Stromal cell of bone marrow (primary cell): ENCODE measurements around the gene ANXA9.

Experiments used
- DNase-seq: peaks from one replicate; pipeline ENCODE4 v3.0.0-alpha.2; 2012; ENCODE audit warnings: low read depth

Gene ANXA9

GRCh38 chr1:150974580-150975478 is 7.3 kb upstream of the ANXA9 start, which contains the start of gene CERS2:
Gene CERS2, minus strand, starts transcription at chr1:150974835. Its CDS starts 5,745 bp downstream, at chr1:150969090.
- peak; percentile 76 for DNase-seq

GRCh38 chr1:150976401-150976821 is 5.7 kb upstream of the ANXA9 start:
- no peak for DNase-seq

GRCh38 chr1:150976879-150977694 is 5.0 kb upstream of the ANXA9 start:
- no peak for DNase-seq

GRCh38 chr1:150979092-150980056 is 2.7 kb upstream of the ANXA9 start:
- DNase-seq = peak; percentile 77

- no peak for DNase-seq
Measured at GRCh38 chr1:150981177-150981804, 801 bp upstream of the ANXA9 start.

- DNase-seq = no peak
Measured at GRCh38 chr1:150985179-150985825, 3.2 kb downstream of the ANXA9 start.

GRCh38 chr1:150987924-150988323 is 5.8 kb downstream of the ANXA9 start:
- no peak for DNase-seq

- no peak for DNase-seq
Measured at GRCh38 chr1:150992626-150993025, 10.5 kb downstream of the ANXA9 start.

GRCh38 chr1:150994248-150994647 is 12.2 kb downstream of the ANXA9 start:
- DNase-seq = no peak

- DNase-seq = no peak
Measured at GRCh38 chr1:150995460-150995859, 13.4 kb downstream of the ANXA9 start.

GRCh38 chr1:150995896-150996295 is 13.8 kb downstream of the ANXA9 start:
- DNase-seq = no peak

GRCh38 chr1:150997126-150997872 is 15.2 kb downstream of the ANXA9 start:
- DNase-seq = no peak

- DNase-seq = no peak
Measured at GRCh38 chr1:150997949-150998348, 15.9 kb downstream of the ANXA9 start.

GRCh38 chr1:150999051-150999674 is 17.1 kb downstream of the ANXA9 start:
- DNase-seq = no peak

GRCh38 chr1:150999926-151000325 is 17.8 kb downstream of the ANXA9 start:
- no peak for DNase-seq

GRCh38 chr1:151000408-151000807 is 18.3 kb downstream of the ANXA9 start:
- DNase-seq = no peak

GRCh38 chr1:151001602-151002001 is 19.5 kb downstream of the ANXA9 start:
- DNase-seq = no peak

GRCh38 chr1:151002051-151002450 is 20.0 kb downstream of the ANXA9 start:
- no peak for DNase-seq

- DNase-seq = no peak
Measured at GRCh38 chr1:151002611-151003010, 20.5 kb downstream of the ANXA9 start.
